A549 (cell line): Measurements from ENCODE around the gene POLD1. TPM values are rescaled to one million over a fixed set of nuclear protein-coding genes. Genes with fewer than 3 reads are reported as not detected.

ENCODE experiments used
- ATAC-seq, 2 experiments: fragments of 200-7000 bp in 1 of 2; fragments of >200 bp in 1 of 2; cut with Nextera tagmentation in 1 of 2; cut with Tn5 transposase in 1 of 2; 3 replicates each; pipeline versions ENCODE4 v1.8.0 to v1.9.1; 2018 to 2020; ENCODE audit warnings: mild to moderate bottlenecking in 1 of 2, moderate library complexity in 1 of 2
- CTCF ChIA-PET: fragments of 300-600 bp; sonication (Branson Sonifier 250); formaldehyde crosslinking; extraction: SDS; loops from one replicate; lab custom pipeline; 2021; ENCODE audit warnings: antibody characterized with exemption, inconsistent platforms; lab: Yijun Ruan, JAX
- POLR2A ChIA-PET: fragments of 350-600 bp; formaldehyde crosslinking; extraction: SDS; loops from one replicate; lab custom pipeline; 2021; ENCODE audit warnings: antibody characterized with exemption, inconsistent platforms; lab: Yijun Ruan, JAX
- DNase-seq, 2 experiments: peaks; one replicate each; pipeline versions ENCODE4 v3.0.0 to v3.0.0-alpha.2; 2011 to 2016; ENCODE audit warnings: low read depth in 1 of 2, low spot score in 1 of 2
- FAIRE-seq: peaks from 2 replicates; lab custom pipeline; 2011; peaks lifted over from hg19 to GRCh38; lab: Jason Lieb, UNC
- H3K27ac ChIP-seq, 2 experiments: fragments of >200 bp; sonication (Bioruptor Twin); formaldehyde crosslinking; 3 replicates each; pipeline ENCODE4 v1.5.1; 2016 to 2017
- H3K4me1 ChIP-seq: fragments of >200 bp; sonication (Bioruptor Twin); formaldehyde crosslinking; 3 replicates; pipeline ENCODE4 v1.6.1; 2016
- H3K4me2 ChIP-seq: fragments of >200 bp; sonication (Bioruptor Twin); formaldehyde crosslinking; 3 replicates; pipeline ENCODE4 v1.6.1; 2016
- H3K4me3 ChIP-seq: fragments of >200 bp; sonication (Bioruptor Twin); formaldehyde crosslinking; 3 replicates; pipeline ENCODE4 v1.5.1; 2016
- H3K9me3 ChIP-seq: fragments of >200 bp; sonication (Bioruptor Twin); formaldehyde crosslinking; 3 replicates; pipeline ENCODE4 v1.6.1; 2016
- BHLHE40 ChIP-seq: IDR thresholded peaks from 2 replicates; pipeline ENCODE4 v1.6.1; 2012; ENCODE audit warnings: low read depth, low read length, inconsistent platforms
- CBX2 ChIP-seq: fragments of 200-600 bp; sonication (generic); IDR thresholded peaks from 2 replicates; pipeline ENCODE4 v1.6.1; 2016; ENCODE audit warnings: low read depth, mild to moderate bottlenecking, borderline replicate concordance
- CEBPB ChIP-seq, 2 experiments: fragments of >200 bp in 1 of 2; sonication (Bioruptor Twin) in 1 of 2; formaldehyde crosslinking in 1 of 2; IDR thresholded peaks; 2 replicates each; pipeline ENCODE4 v1.6.1; 2012 to 2016
- CHD4 ChIP-seq: fragments of 200-600 bp; sonication (generic); IDR thresholded peaks from 2 replicates; pipeline ENCODE4 v1.6.1; 2016; ENCODE audit warnings: antibody characterized with exemption, mild to moderate bottlenecking, borderline replicate concordance
- FOSL2 ChIP-seq, 2 experiments: fragments of 450-650 bp in 1 of 2; fragments of >200 bp in 1 of 2; sonication (Bioruptor Twin) in 1 of 2; formaldehyde crosslinking; IDR thresholded peaks; 2 replicates each; pipeline versions ENCODE4 v1.5.0 to v1.6.1; 2016 to 2020; ENCODE audit warnings: mild to moderate bottlenecking in 1 of 2, moderate library complexity in 1 of 2
- HDAC2 ChIP-seq: fragments of 200-600 bp; sonication (generic); IDR thresholded peaks from 2 replicates; pipeline ENCODE4 v1.6.1; 2016
- HOXB13 ChIP-seq: fragments of 250-450 bp; sonication (Bioruptor Pico); IDR thresholded peaks from 2 replicates; pipeline ENCODE4 v1.5.0; 2020; ENCODE audit warnings: low read depth, mild to moderate bottlenecking, moderate library complexity
- HOXB5 ChIP-seq: fragments of 250-450 bp; sonication (Bioruptor Pico); IDR thresholded peaks from 2 replicates; pipeline ENCODE4 v1.5.0; 2020; ENCODE audit warnings: mild to moderate bottlenecking, moderate library complexity
- KDM1A ChIP-seq: fragments of 200-600 bp; sonication (generic); IDR thresholded peaks from 2 replicates; pipeline ENCODE4 v1.6.1; 2016; ENCODE audit warnings: low read depth, mild to moderate bottlenecking
- MAX ChIP-seq: IDR thresholded peaks from 2 replicates; pipeline ENCODE4 v1.6.1; 2012
- NR3C1 ChIP-seq: fragments of >200 bp; sonication (Bioruptor Twin); formaldehyde crosslinking; IDR thresholded peaks from 3 replicates; pipeline ENCODE4 v1.6.1; 2017
- PBX3 ChIP-seq: IDR thresholded peaks from 2 replicates; pipeline ENCODE4 v1.6.1; 2012
- PHF8 ChIP-seq: fragments of 200-600 bp; sonication (generic); IDR thresholded peaks from 2 replicates; pipeline ENCODE4 v1.6.1; 2016; ENCODE audit warnings: low read depth, mild to moderate bottlenecking, antibody characterized with exemption, moderate library complexity, borderline replicate concordance
- POLR2AphosphoS2 ChIP-seq: conservative IDR thresholded peaks from 2 replicates; pipeline ENCODE4 v1.6.1; 2012; ENCODE audit warnings: low read length, improper control_type of control experiment, inconsistent platforms
- RAD21 ChIP-seq, 2 experiments: fragments of >200 bp in 1 of 2; sonication (Bioruptor Twin) in 1 of 2; formaldehyde crosslinking in 1 of 2; IDR thresholded peaks in 1 of 2; conservative IDR thresholded peaks in 1 of 2; 2 replicates in 1 of 2; 3 replicates in 1 of 2; pipeline ENCODE4 v1.6.1; 2012 to 2018; ENCODE audit warnings: inconsistent platforms in 1 of 2
- RCOR1 ChIP-seq: fragments of 150-350 bp; IDR thresholded peaks from 2 replicates; pipeline ENCODE4 v1.6.1; 2014; ENCODE audit warnings: antibody characterized with exemption, low read length, low read depth
- REST ChIP-seq: fragments of 200-600 bp; sonication (generic); IDR thresholded peaks from 2 replicates; pipeline ENCODE4 v1.6.1; 2016; ENCODE audit warnings: antibody characterized with exemption, mild to moderate bottlenecking, moderate library complexity
- RFX5 ChIP-seq: fragments of 450-650 bp; IDR thresholded peaks from 2 replicates; pipeline ENCODE4 v1.7.1; 2014; ENCODE audit warnings: antibody characterized with exemption, mild to moderate bottlenecking, moderate library complexity
- TFCP2L1 ChIP-seq: fragments of 250-450 bp; sonication (Bioruptor Pico); IDR thresholded peaks from 2 replicates; pipeline ENCODE4 v1.5.0; 2021; ENCODE audit warnings: mild to moderate bottlenecking
- USF2 ChIP-seq: fragments of 450-650 bp; IDR thresholded peaks from 2 replicates; pipeline ENCODE4 v1.6.1; 2014; ENCODE audit warnings: antibody characterized with exemption
- ZFP36 ChIP-seq: fragments of 450-650 bp; IDR thresholded peaks from 2 replicates; pipeline ENCODE4 v1.6.1; 2014; ENCODE audit warnings: borderline replicate concordance; ENCODE audit not compliant: partially characterized antibody
- ZNF302 ChIP-seq: fragments of 250-450 bp; sonication (Bioruptor Pico); IDR thresholded peaks from 2 replicates; pipeline ENCODE4 v1.9.0; 2021; ENCODE audit warnings: inconsistent platforms, mild to moderate bottlenecking, moderate library complexity
- WGBS: methylation state at CpG from one replicate; pipeline ENCODE4 v1.1.6; 2017; ENCODE audit errors: missing lambda C conversion rate; 5-methylcytosine and 5-hydroxymethylcytosine counted together
- polyA plus RNA-seq, 4 experiments: library from polyadenylated mRNA; depleted of rRNA in 3 of 4; stranded (reverse); fragments of >200 nt; fragmentation: RNase III in 1 of 4; extraction: RNeasy Plus Mini Kit Qiagen cat#74134 plus additional on column Dnase treatment in 1 of 4; gene quantifications; 2 replicates in 3 of 4; 3 replicates in 1 of 4; pipeline ENCODE4 v1.2.3, GENCODE V29; 2011 to 2017

The POLD1 gene
- polyA plus RNA-seq, 2 of the 4 experiments (the other 2 are of a cell fraction): 26.1 to 88.8 TPM

- CTCF ChIA-PET: interaction anchor here (0.6 to 3.1 kb wide), 12 partner anchors 12 to 484 kb away, joined by 3 to 12 read pairs (median 4); no protein-coding TSS in a partner anchor
- no peak for TF ChIP-seq USF2
- peak; percentile 54 for TF ChIP-seq ZFP36
- peak; percentile 71; the same call in 1 of the 2 replicates for TF ChIP-seq CHD4
- TF ChIP-seq, all 56 proteins: peak for 2
- DNase-seq: no peak
- FAIRE-seq: no peak
- Histone ChIP-seq H3K9me3 (no peaks in the 10 kb centered on the region), H3K4me1 (no peaks in the 10 kb centered on the region), H3K4me2 (no peak overlapping the region), H3K4me3 (no peak overlapping the region), H3K27ac (no peak overlapping the region)
- no peak for ATAC-seq
- 86% methylated on average over 10 of the region's 10 CpGs for WGBS
- POLR2A ChIA-PET: interaction anchor here (1.5 kb wide), 1 partner anchor 34 kb away, joined by 4 read pairs; the partner anchor contains the start of gene NR1H2
These were observed 26.0 kb downstream of the POLD1 start for GRCh38 chr19:50410109-50410508.

GRCh38 chr19:50412419-50412818 is 28.3 kb downstream of the POLD1 start:
- TF ChIP-seq HOXB13 (CRISPR knock-in tag): no peak
- no peak for TF ChIP-seq PBX3
- no peak for TF ChIP-seq RCOR1
- TF ChIP-seq ZNF302 (CRISPR knock-in tag): no peak
- no peak for TF ChIP-seq CEBPB (IDR thresholded peaks at IDR 0.05)
- TF ChIP-seq KDM1A: no peak
- no peak for TF ChIP-seq RAD21 (conservative IDR thresholded peaks at IDR 0.05 in 1 of 2, IDR thresholded peaks at IDR 0.05 in 1 of 2)
- no peak for TF ChIP-seq HOXB5
- no peak for TF ChIP-seq POLR2AphosphoS2
- no peak for TF ChIP-seq NR3C1
- TF ChIP-seq CBX2: no peak
- TF ChIP-seq PHF8: no peak
- TF ChIP-seq RFX5: no peak
- no peak for TF ChIP-seq TFCP2L1 (CRISPR knock-in tag)
- TF ChIP-seq REST: no peak
- TF ChIP-seq HDAC2: no peak
- TF ChIP-seq FOSL2 (IDR thresholded peaks at IDR 0.05): no peak
- no peak for TF ChIP-seq FOSL2 (CRISPR knock-in tag; IDR thresholded peaks at IDR 0.05)
- TF ChIP-seq BHLHE40: no peak
- TF ChIP-seq MAX: no peak
- DNase-seq (no peak), ATAC-seq (no peak), FAIRE-seq (no peak)
- CTCF ChIA-PET: interaction anchor here (0.6 to 3.1 kb wide), 9 partner anchors 26 to 265 kb away, joined by 3 to 12 read pairs (median 4); no protein-coding TSS in a partner anchor
- no peak overlapping the region for H3K27ac ChIP-seq
- no peak overlapping the region for H3K4me2 ChIP-seq
- POLR2A ChIA-PET: no interaction called here
- no peak overlapping the region for H3K4me3 ChIP-seq
- 91% methylated on average over 2 of the region's 2 CpGs for WGBS
- H3K4me1 ChIP-seq: no peaks in the 10 kb centered on the region
- no peaks in the 10 kb centered on the region for H3K9me3 ChIP-seq
